NT2/D1 (cell line): ENCODE results near the gene DCBLD1.

Source experiments
- SUZ12 ChIP-seq: IDR thresholded peaks from 2 replicates; pipeline ENCODE4 v1.6.1; 2011; ENCODE audit not compliant: insufficient read length, insufficient read depth; ENCODE audit errors: extremely low read depth
- YY1 ChIP-seq: IDR thresholded peaks from 2 replicates; pipeline ENCODE4 v1.6.1; 2011; ENCODE audit not compliant: insufficient read length, insufficient read depth
- ZNF274 ChIP-seq: IDR thresholded peaks from 2 replicates; pipeline ENCODE4 v1.6.1; 2011; ENCODE audit warnings: mild to moderate bottlenecking, low read depth, low read length

DNA sequence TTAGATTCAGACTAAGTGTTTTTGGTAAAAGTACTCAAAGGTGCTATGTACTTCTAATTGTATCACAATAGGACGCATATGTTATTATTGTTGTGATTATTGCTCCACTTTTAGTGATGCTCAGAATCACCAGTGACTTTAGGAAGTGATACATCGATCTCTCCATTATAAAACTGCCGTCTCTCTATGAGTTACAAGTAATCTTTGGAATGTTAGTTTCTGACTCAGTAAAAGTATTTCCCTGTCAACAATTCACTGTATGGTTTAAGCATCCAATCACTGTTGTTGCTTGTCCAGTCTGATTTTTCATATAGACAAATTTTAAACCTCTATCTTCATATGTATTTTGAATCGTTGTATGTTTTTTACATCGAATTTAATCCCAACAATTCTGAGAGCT lies 9.4 kb downstream of the DCBLD1 start:
- TF ChIP-seq YY1 (no peak), ZNF274 (no peak), SUZ12 (no peak)
